ENCODE measurements around the gene NELL1.

- TF ChIP-seq CTCF (IDR thresholded peaks at IDR 0.05), result no peak
- TF ChIP-seq POLR2A (IDR thresholded peaks at IDR 0.05), result no peak
Measured at GRCh38 chr11:21426931-21427330, 757.5 kb downstream of the NELL1 start.

All from body of pancreas (tissue), 4 donors.